Natural killer cell (primary cell): ENCODE results near the gene CA10. TPM values are rescaled to one million over a fixed set of nuclear protein-coding genes. Genes with fewer than 3 reads are reported as not detected.

ENCODE experiments used
- ATAC-seq, 3 donors: fragments of 150-1000 bp in 2 of 3; fragments of 200-7000 bp in 1 of 3; cut with Tn5 transposase; 1 replicate in 1 of 3; 2 replicates in 2 of 3; pipeline ENCODE4 v1.10.0; 2021; ENCODE audit warnings: mild to moderate bottlenecking in 2 of 3, moderate library complexity in 2 of 3
- DNase-seq, 2 donors: peaks; one replicate each; pipeline versions ENCODE4 v3.0.0 to v3.0.0-alpha.2; 2013 to 2021; ENCODE audit warnings: mixed read lengths in 1 of 2
- H3K27ac ChIP-seq: one replicate; pipeline ENCODE4 v1.5.1; 2013; ENCODE audit warnings: mild to moderate bottlenecking, low read length
- H3K27me3 ChIP-seq: one replicate; pipeline ENCODE4 v1.6.1; 2013; ENCODE audit warnings: low read length; ENCODE audit not compliant: control insufficient read depth, insufficient read depth
- H3K36me3 ChIP-seq: one replicate; pipeline ENCODE4 v1.6.1; 2013; ENCODE audit warnings: low read length; ENCODE audit not compliant: control insufficient read depth, insufficient read depth
- H3K4me1 ChIP-seq: one replicate; pipeline ENCODE4 v1.6.1; 2013; ENCODE audit warnings: low read length; ENCODE audit not compliant: control insufficient read depth, insufficient read depth
- H3K4me3 ChIP-seq: one replicate; pipeline ENCODE4 v1.5.1; 2013; ENCODE audit warnings: low read length
- H3K9me3 ChIP-seq: one replicate; pipeline ENCODE4 v1.6.1; 2013; ENCODE audit warnings: low read length; ENCODE audit not compliant: control insufficient read depth, insufficient read depth
- H3K27ac Mint-ChIP-seq, 2 donors: one replicate each; pipeline ENCODE4 v1.8.0; 2022; ENCODE audit warnings: mild to moderate bottlenecking in 2 of 2, mixed read lengths in 2 of 2, moderate library complexity in 1 of 2
- H3K27me3 Mint-ChIP-seq, 2 donors: one replicate each; pipeline ENCODE4 v1.8.0; 2022; ENCODE audit warnings: low read depth in 2 of 2, mixed read lengths in 2 of 2
- H3K36me3 Mint-ChIP-seq: one replicate; pipeline ENCODE4 v1.8.0; 2022; ENCODE audit warnings: mixed read lengths
- H3K4me1 Mint-ChIP-seq, 2 donors: one replicate each; pipeline ENCODE4 v1.8.0; 2022; ENCODE audit warnings: mixed read lengths in 2 of 2
- H3K4me3 Mint-ChIP-seq: one replicate; pipeline ENCODE4 v1.8.0; 2022; ENCODE audit warnings: mild to moderate bottlenecking, moderate library complexity, mixed read lengths
- H3K9me3 Mint-ChIP-seq, 2 donors: one replicate each; pipeline ENCODE4 v1.8.0; 2022; ENCODE audit warnings: mixed read lengths in 2 of 2
- CTCF ChIP-seq: fragments of 200-600 bp; IDR thresholded peaks from one replicate; pipeline ENCODE4 v1.8.0; 2022; ENCODE audit warnings: antibody characterized with exemption
- WGBS: methylation state at CpG from one replicate; pipeline ENCODE4 v1.1.7; 2013; ENCODE audit warnings: missing lambda C conversion rate; ENCODE audit not compliant: insufficient coverage; 5-methylcytosine and 5-hydroxymethylcytosine counted together
- intact Hi-C: fragments of 100-400 bp; cut with micrococcal nuclease; formaldehyde crosslinking; loops from one replicate; pipeline ENCODE4 v1.14.2; 2022
- total RNA-seq, 4 donors: library from RNA; stranded (reverse); fragments of 120-200 nt in 1 of 4; gene quantifications; one replicate each; pipeline versions ENCODE4 v1.2.3 to v1.2.4, GENCODE V29; 2013 to 2022

Gene CA10
- total RNA-seq, 3 donors from 2014 or later (not counting 1 experiment from before 2014, with no cell fraction given) = not detected

GRCh38 chr17:51668155-51668962 is 490.2 kb downstream of the CA10 start:
- H3K9me3 ChIP-seq = no peaks in the 10 kb centered on the region
- H3K27me3 ChIP-seq = no peaks in the 10 kb centered on the region
- Mint-ChIP-seq H3K4me1 (no peaks in the 10 kb centered on the region), H3K36me3 (no peaks in the 10 kb centered on the region), H3K4me3 (no peak overlapping the region), H3K27ac (no peak overlapping the region), H3K9me3 (no peaks in the 10 kb centered on the region), H3K27me3 (peaks cover 3 to 10% of the 10 kb centered on the region in 2 donors)
- peak overlapping the region; percentile 17 for H3K27ac ChIP-seq
- DNase-seq (no peak), ATAC-seq (peak in 1 of 3 donors; percentile 46)
- H3K36me3 ChIP-seq = no peaks in the 10 kb centered on the region
- peaks cover 26% of the 10 kb centered on the region for H3K4me1 ChIP-seq
- WGBS = 72% methylated on average over 21 of the region's 21 CpGs
- no peak for TF ChIP-seq CTCF
- no peak overlapping the region for H3K4me3 ChIP-seq
- intact Hi-C loops = no loop called here

- ATAC-seq = no peak
- Mint-ChIP-seq H3K4me1 (no peaks in the 10 kb centered on the region), H3K27ac (no peak overlapping the region), H3K36me3 (no peaks in the 10 kb centered on the region), H3K27me3 (peaks cover 4 to 10% of the 10 kb centered on the region in 2 donors), H3K9me3 (no peaks in the 10 kb centered on the region), H3K4me3 (no peak overlapping the region)
- Histone ChIP-seq H3K36me3 (no peaks in the 10 kb centered on the region), H3K4me1 (peaks cover 26% of the 10 kb centered on the region), H3K27ac (no peak overlapping the region), H3K9me3 (no peaks in the 10 kb centered on the region), H3K4me3 (no peak overlapping the region), H3K27me3 (no peaks in the 10 kb centered on the region)
- intact Hi-C loops = no loop called here
- DNase-seq = no peak
- no peak for TF ChIP-seq CTCF
- WGBS = 83% methylated on average over 1 of the region's 2 CpGs
These were observed 490.8 kb downstream of the CA10 start for GRCh38 chr17:51667706-51668083.

- no peak for TF ChIP-seq CTCF
- DNase-seq = no peak
- no peak overlapping the region for H3K4me3 ChIP-seq
- no peak for ATAC-seq
- no peaks in the 10 kb centered on the region for H3K9me3 ChIP-seq
- Mint-ChIP-seq H3K27ac (no peak overlapping the region), H3K27me3 (peaks cover 7 to 10% of the 10 kb centered on the region in 2 donors), H3K4me3 (no peak overlapping the region), H3K36me3 (no peaks in the 10 kb centered on the region), H3K9me3 (no peaks in the 10 kb centered on the region), H3K4me1 (no peaks in the 10 kb centered on the region)
- 95% methylated on average over 1 of the region's 1 CpG for WGBS
- intact Hi-C loops = no loop called here
- H3K27me3 ChIP-seq = no peaks in the 10 kb centered on the region
- H3K36me3 ChIP-seq = no peaks in the 10 kb centered on the region
- no peak overlapping the region for H3K27ac ChIP-seq
- H3K4me1 ChIP-seq = peaks cover 26% of the 10 kb centered on the region
These were observed 491.4 kb downstream of the CA10 start for GRCh38 chr17:51666971-51667705.
